ENCODE data around the gene PDE4B. TPM values are rescaled to one million over a fixed set of nuclear protein-coding genes. Genes with fewer than 3 reads are reported as not detected.
"Not testable (repeated sequence)": the region's sequence is repeated elsewhere in the genome, so short reads cannot be mapped to it uniquely, and the experiment has no call there.

Gene PDE4B
- total RNA-seq, 1 experiment from 2014 or later: 1.4 TPM

- Histone ChIP-seq H3K27ac (ENCODE audit: low read length) (no peak overlapping the region), H3K9ac (ENCODE audit: low read length) (no peak overlapping the region), H3K27me3 (ENCODE audit: low read length) (peaks cover 46% of the 10 kb centered on the region), H3K9me3 (ENCODE audit: low read length) (no peaks in the 10 kb centered on the region), H3K36me3 (ENCODE audit: low read depth, low read length) (no peaks in the 10 kb centered on the region), H3K4me2 (ENCODE audit: low read length) (no peak overlapping the region), H3K4me3 (ENCODE audit: low read length) (no peak overlapping the region), H3K79me2 (ENCODE audit: low read length) (no peaks in the 10 kb centered on the region), H3F3A (ENCODE audit: low read length, unreplicated experiment) (no peaks in the 10 kb centered on the region), H3K9me2 (replicated peaks; ENCODE audit: low read length) (no peaks in the 10 kb centered on the region), H2AFZ (ENCODE audit: low read length) (no peak overlapping the region), H3K4me1 (ENCODE audit: insufficient read depth, low read length) (no peaks in the 10 kb centered on the region), H4K20me1 (ENCODE audit: low read length) (no peaks in the 10 kb centered on the region)
- POLR2A ChIA-PET (ENCODE audit: unreplicated experiment): no interaction called here
- BruUV-seq (replicated peaks): no TSS peak
- ATAC-seq (no peak), DNase-seq (no peak)
- CTCF ChIA-PET: no interaction called here
- intact Hi-C loops (cut with micrococcal nuclease): no loop called here
- no peak for TF ChIP-seq EZH2 (IDR thresholded peaks at IDR 0.05; ENCODE audit: low read length, unreplicated experiment)
These were observed 265.9 kb downstream of the PDE4B start for GRCh38 chr1:66058558-66058957.

GRCh38 chr1:66067219-66067618 lies 274.5 kb downstream of the PDE4B start:
- BruUV-seq (replicated peaks); intact Hi-C loops (cut with micrococcal nuclease); POLR2A ChIA-PET (ENCODE audit: unreplicated experiment): not testable (repeated sequence)

GRCh38 chr1:66069976-66070876 lies 277.5 kb downstream of the PDE4B start:
- intact Hi-C loops (cut with micrococcal nuclease): no loop called here

More at GRCh38 chr1:66067219-66067618, 274.5 kb downstream of the PDE4B start:
- H3K4me3 ChIP-seq (ENCODE audit: low read length); H3K79me2 ChIP-seq (ENCODE audit: low read length); H3F3A ChIP-seq (ENCODE audit: low read length, unreplicated experiment); DNase-seq; CTCF ChIA-PET; H2AFZ ChIP-seq (ENCODE audit: low read length); H3K36me3 ChIP-seq (ENCODE audit: low read depth, low read length); H3K4me2 ChIP-seq (ENCODE audit: low read length); ATAC-seq; H3K9me3 ChIP-seq (ENCODE audit: low read length); H3K9me2 ChIP-seq (replicated peaks; ENCODE audit: low read length); H3K4me1 ChIP-seq (ENCODE audit: insufficient read depth, low read length); H4K20me1 ChIP-seq (ENCODE audit: low read length); H3K27ac ChIP-seq (ENCODE audit: low read length); H3K9ac ChIP-seq (ENCODE audit: low read length): not testable (repeated sequence)
- H3K27me3 ChIP-seq (ENCODE audit: low read length): peaks cover 67% of the 10 kb centered on the region

More at GRCh38 chr1:66069976-66070876, 277.5 kb downstream of the PDE4B start:
- ChIA-PET POLR2A (ENCODE audit: unreplicated experiment) (no interaction called here), CTCF (no interaction called here)
- no peaks in the 10 kb centered on the region for H3F3A ChIP-seq (ENCODE audit: low read length, unreplicated experiment)
- BruUV-seq (replicated peaks): no TSS peak
- H2AFZ ChIP-seq (ENCODE audit: low read length): no peak overlapping the region
- H3K27me3 ChIP-seq (ENCODE audit: low read length): peaks cover 51% of the 10 kb centered on the region
- H3K4me2 ChIP-seq (ENCODE audit: low read length): no peak overlapping the region
- H3K4me1 ChIP-seq (ENCODE audit: insufficient read depth, low read length): no peaks in the 10 kb centered on the region
- no peaks in the 10 kb centered on the region for H4K20me1 ChIP-seq (ENCODE audit: low read length)
- no peaks in the 10 kb centered on the region for H3K9me2 ChIP-seq (replicated peaks; ENCODE audit: low read length)
- H3K27ac ChIP-seq (ENCODE audit: low read length): no peak overlapping the region
- H3K9me3 ChIP-seq (ENCODE audit: low read length): no peaks in the 10 kb centered on the region
- H3K36me3 ChIP-seq (ENCODE audit: low read depth, low read length): no peaks in the 10 kb centered on the region
- no peak for DNase-seq
- no peak overlapping the region for H3K9ac ChIP-seq (ENCODE audit: low read length)
- H3K4me3 ChIP-seq (ENCODE audit: low read length): no peak overlapping the region
- no peak for ATAC-seq
- no peaks in the 10 kb centered on the region for H3K79me2 ChIP-seq (ENCODE audit: low read length)
- TF ChIP-seq EZH2phosphoT487 (IDR thresholded peaks at IDR 0.05; ENCODE audit: borderline replicate concordance, low read length): no peak
- TF ChIP-seq EZH2 (IDR thresholded peaks at IDR 0.05; ENCODE audit: low read length, unreplicated experiment): no peak
- no peak for TF ChIP-seq CTCF (conservative IDR thresholded peaks at IDR 0.05; ENCODE audit: low read depth, low read length)

All from PC-3 (cell line).